ENCODE data around the gene GCC2.
"Not testable (repeated sequence)": the region's sequence is repeated elsewhere in the genome, so short reads cannot be mapped to it uniquely, and the experiment has no call there.

The GCC2 gene

DNA sequence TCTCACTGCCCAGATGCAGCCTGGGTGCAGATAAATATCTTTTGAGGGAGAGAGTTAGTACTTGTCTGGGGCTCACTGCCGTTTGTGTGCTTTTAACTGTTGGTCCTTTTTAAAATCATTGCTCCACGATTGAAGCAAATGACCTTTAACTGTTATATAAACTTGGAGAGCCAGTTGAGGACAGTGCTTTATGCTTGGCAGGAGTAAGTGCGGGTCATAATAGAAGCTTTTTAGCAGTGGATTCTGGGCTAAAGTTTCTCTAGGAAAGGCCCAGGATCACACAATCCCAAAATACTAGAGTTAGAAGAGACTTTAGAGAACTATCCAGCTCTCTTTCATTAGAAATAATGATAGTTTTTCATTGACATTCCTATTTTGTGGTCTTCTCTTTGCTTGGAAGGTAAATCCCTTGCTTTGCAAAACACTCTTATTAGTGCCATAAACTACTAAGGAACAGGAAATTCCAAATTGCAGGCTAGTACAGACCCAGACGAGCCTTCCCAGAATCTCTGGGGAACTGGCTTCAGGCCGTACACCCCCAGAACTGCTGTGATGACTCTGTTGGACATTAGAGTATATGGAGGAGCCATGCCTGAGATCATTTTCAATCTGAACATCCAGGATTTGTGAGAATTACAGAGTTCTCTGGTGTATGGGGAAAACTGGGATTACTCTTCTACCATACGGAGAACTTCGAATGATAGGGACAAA is 104.4 kb downstream of the GCC2 start:
- Mint-ChIP-seq H3K27ac (no peak overlapping the region), H3K9me3 (no peaks in the 10 kb centered on the region), H3K4me1 (peaks cover 10 to 13% of the 10 kb centered on the region in 2 donors), H3K36me3 (peaks cover 3 to 9% of the 10 kb centered on the region in 2 donors), H3K4me3 (no peak overlapping the region), H3K27me3 (no peaks in the 10 kb centered on the region)
- DNase-seq (no peak), ATAC-seq (replicated peaks) (no peak)

DNA sequence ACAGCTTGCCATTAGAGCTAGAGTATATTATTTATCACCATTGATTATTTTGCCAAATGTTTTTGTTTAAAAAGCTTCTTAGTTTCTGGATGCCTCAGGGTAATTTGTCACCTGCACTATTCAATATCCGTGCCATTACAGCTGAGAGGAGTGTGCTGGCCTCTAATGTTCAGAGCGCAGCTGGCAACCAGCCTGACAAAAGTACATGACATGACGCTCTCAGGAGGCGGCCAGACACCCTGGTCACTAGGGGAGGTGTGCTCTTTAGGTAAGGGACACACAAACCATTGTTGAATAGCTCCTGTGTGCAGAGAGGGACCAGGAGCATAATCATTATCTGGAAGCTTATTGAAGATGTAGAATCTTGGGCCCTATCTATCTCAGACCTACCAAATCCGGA is 105.5 kb downstream of the GCC2 start:
- no peak for DNase-seq
- H3K4me3 Mint-ChIP-seq = no peak overlapping the region
- ATAC-seq (replicated peaks) = no peak
- peaks cover 3 to 9% of the 10 kb centered on the region in 2 donors for H3K36me3 Mint-ChIP-seq
- no peaks in the 10 kb centered on the region for H3K27me3 Mint-ChIP-seq
- peaks cover 9% of the 10 kb centered on the region in 2 donors for H3K4me1 Mint-ChIP-seq
- H3K9me3 Mint-ChIP-seq = no peaks in the 10 kb centered on the region
- H3K27ac Mint-ChIP-seq = no peak overlapping the region

DNA sequence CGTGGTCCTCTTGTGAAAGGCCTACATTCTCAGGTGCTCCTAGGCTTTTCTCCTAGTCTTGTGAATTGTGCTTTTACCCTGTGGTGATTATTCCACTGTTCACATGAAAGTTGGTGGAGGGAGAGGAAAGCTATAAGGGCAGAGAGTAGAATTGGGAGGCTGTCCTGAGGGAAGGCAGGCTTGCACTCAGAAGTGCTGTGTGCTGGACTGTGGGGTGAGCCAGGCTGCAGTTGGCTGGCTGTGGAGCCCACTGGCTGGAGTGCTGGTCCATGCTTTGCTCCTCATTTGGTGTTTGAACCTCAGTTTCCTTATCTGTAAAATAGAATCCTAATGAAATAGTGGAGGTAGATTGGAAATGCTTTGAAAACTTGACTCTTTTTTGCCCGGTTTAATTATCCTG is 106.6 kb downstream of the GCC2 start:
- Mint-ChIP-seq H3K27me3 (no peaks in the 10 kb centered on the region), H3K27ac (no peak overlapping the region), H3K4me1 (peaks cover 9 to 16% of the 10 kb centered on the region in 2 donors)

DNA sequence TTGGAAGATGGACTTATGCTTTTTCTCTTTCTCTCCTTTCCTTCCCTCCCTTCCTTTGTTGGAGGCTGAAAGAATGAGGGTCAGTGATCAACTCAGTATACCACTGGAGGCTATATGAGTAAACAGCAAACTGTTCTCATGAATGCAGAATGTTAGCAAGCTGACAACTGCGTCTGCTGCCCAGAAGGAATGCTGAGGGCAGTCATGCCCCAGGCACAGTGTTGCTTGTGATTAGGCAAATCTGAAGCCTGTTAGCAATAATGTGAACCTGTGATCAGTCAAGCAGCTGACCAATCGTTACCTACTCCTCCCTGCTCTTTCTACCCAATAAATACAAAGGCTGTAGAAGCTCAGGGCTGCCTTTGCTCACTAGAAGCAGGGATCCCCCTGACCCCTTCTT is 107.6 kb downstream of the GCC2 start:
- H3K27ac Mint-ChIP-seq; H3K4me3 Mint-ChIP-seq; H3K9me3 Mint-ChIP-seq; H3K27me3 Mint-ChIP-seq; ATAC-seq (replicated peaks); DNase-seq: not testable (repeated sequence)
- peaks cover 3 to 16% of the 10 kb centered on the region in 2 donors for H3K36me3 Mint-ChIP-seq
- peaks cover 9 to 16% of the 10 kb centered on the region in 2 donors for H3K4me1 Mint-ChIP-seq

More for the DNA sequence above, 106.6 kb downstream of the GCC2 start:
- Mint-ChIP-seq H3K36me3 (peaks cover 3 to 16% of the 10 kb centered on the region in 2 donors), H3K9me3 (no peaks in the 10 kb centered on the region), H3K4me3 (no peak overlapping the region)
- no peak for ATAC-seq (replicated peaks)
- no peak for DNase-seq
